Activated CD4-positive, alpha-beta T cell treated with anti-CD3 and anti-CD28 coated beads, Interleukin-2, amount 50 U/mL, for 16 hours (primary cell): ENCODE data around the gene UVSSA.
"Not testable (repeated sequence)": the region's sequence is repeated elsewhere in the genome, so short reads cannot be mapped to it uniquely, and the experiment has no call there.

Experiments
- DNase-seq: peaks from one replicate; pipeline ENCODE4 v3.0.0-alpha.2; 2020

The UVSSA gene

DNA sequence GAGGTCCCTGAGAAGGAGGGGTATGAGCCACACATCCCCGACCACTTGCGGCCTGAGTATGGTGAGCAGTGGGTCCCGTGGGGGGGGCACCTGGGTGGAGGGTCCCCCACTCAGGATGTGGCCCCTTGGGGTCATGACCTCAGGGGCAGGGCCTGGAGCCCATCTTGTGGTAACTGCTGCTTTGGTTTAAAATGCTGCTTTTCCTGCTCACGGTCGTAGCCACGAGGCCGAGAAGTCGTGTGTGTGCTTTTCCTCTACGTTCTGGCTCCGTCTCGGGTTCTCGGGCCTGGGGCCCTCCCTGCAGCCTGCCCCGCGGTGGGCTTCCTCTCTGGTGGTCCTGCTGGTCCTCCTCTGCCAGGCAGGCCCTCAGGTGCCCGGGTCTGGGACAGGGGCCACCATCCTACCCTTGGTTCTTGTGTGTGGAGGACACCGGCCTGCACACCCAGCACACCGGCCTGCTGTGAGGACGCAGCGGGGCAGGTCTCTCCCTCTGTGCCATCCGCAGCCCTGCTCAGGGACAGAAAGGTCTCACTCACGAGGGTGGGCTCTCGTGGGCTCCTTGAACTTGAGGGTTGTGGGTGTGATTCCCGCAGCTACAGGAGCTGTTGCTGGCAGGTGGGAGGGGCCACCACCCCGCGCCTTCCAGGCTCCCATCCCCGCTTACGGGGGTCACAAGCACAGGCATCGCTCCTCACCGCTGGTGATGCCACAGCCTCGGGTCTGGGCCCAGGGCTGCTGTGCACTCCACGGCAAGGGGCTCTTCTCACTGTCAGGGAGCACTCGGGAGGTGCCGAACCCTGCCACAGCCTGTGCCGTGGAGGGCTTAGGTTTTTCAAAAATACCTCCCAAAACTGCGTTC lies 19.6 kb downstream of the UVSSA start:
- DNase-seq, result no peak

DNA sequence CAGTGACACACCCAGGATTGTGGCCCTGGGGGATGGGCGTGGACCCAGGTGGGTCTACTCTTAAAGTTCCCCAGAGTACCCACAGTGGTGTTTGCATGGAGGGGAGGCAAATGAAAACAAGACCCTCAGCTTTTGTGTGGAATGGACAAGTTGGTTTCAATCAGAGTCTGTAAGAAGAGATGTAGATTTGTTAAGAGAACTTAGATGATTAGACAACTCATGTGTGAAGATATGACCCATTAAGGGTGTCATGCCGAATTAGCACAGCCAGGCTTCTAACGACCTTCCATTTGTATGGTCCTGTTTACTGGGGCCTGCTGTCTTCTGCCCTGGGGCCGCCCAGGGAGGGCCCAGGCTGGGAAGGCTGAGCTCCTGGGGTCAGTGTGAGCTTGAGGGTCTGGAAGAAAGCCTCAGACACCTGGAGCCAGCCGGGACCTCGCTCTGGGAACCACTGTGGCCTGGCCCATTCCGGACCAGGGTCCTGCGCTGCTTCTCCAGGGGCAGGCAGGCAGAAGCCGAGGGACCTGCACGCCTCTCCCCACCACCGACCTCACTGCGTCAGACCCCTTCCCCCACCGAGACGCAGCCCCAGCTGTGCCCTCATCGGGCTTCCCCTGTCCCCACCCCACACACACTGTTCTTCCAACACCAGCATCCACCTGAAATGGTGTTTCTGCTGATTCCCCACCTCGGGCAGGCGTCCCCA lies 20.4 kb downstream of the UVSSA start:
- DNase-seq, result no peak

DNA sequence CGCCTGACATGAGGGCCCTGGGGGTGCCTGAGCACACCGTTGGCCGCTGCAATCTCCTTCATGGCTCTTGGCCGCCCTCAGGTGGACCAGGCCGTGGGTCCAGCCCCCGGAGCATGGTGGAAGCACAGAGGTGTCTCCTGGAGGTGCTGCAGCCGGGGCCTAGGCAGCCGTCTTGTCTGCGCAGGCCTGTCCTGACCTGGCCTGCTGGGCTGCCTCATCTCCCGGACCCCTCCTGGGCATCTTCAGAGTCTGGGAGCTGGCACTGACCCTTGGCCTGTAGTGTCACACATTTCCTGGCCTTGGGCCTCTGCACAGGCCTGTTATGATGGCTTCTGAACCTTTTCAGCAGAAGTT lies 20.9 kb downstream of the UVSSA start:
- no peak for DNase-seq

DNA sequence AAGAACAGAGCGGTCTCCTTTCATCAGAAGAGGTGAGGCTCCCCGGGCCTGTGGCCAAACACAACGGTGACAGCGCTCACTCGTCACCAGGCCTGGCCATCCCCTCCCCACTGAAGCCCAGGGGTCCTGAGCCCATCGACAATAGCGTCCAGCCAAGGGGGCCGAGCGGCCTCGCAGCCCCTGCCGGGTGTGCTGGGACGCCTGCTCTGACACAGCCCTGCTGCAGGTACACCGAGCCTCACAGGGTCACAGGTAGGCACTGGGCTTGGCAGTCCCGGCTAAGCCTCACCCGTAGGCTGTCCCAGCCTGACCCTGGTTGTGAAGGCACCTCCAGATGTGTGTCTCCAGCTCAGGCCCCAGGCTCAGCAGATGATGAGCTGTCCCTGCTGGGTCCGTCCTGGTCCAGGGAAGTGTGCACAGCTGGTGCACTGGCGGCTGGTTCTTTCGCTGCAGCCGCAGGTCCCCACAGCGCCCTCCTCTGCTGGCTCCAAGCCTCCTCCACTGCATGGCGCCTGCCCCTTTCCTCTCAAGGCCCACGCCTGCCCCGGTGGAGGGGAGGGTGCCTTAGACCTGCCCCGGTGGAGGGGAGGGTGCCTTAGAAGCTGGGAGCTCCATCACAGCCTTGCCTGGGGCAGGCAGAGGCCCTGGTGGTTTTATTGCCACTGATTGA lies 21.5 kb downstream of the UVSSA start:
- DNase-seq, result no peak

DNA sequence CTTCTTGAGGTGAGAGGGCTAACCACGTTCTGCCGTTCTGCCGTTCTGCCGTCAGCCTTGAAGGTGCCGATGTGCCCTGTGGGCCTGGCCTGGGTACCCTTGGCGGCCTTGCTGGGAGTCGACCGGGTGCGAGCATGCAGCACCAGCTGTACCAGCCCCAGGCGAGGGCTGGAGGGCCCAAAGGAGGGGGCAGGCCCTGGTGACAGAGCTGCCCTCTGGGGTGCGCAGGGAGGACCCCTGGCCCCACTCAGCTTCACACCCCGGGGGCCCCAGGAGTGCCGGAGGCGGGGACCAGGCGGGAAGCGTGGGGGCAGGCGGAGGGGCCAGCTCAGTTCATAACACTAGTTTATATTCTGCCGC lies 22.1 kb downstream of the UVSSA start:
- no peak for DNase-seq

DNA sequence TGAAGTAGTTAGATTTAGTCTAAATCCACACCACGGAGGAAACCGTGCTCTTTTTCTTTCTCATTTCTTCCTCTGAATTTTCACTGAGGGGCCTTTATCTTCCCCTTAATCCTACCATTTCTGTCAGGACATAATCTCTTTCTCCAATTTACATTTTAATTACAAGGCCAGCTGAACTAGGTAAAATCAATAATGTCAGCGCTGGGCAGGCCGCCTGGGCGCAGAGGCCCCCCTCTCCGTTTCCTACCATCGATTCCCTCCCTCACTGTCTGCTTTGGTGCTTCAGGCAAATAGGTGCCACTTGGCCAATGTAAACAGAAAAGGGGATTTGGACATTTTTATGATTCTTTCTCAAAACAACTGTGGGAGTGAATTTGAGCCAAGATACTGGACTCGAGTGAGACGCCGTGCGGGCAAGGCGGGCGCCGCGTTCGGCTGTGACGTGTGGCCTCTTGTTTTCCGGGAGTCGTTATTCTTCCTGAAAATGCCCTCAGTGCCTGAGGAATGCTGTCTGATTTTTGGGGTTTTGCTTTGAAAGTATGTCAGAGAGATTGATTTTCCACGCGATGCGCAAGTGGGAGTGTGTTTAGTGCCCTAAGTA lies 22.6 kb downstream of the UVSSA start:
- DNase-seq, result no peak

DNA sequence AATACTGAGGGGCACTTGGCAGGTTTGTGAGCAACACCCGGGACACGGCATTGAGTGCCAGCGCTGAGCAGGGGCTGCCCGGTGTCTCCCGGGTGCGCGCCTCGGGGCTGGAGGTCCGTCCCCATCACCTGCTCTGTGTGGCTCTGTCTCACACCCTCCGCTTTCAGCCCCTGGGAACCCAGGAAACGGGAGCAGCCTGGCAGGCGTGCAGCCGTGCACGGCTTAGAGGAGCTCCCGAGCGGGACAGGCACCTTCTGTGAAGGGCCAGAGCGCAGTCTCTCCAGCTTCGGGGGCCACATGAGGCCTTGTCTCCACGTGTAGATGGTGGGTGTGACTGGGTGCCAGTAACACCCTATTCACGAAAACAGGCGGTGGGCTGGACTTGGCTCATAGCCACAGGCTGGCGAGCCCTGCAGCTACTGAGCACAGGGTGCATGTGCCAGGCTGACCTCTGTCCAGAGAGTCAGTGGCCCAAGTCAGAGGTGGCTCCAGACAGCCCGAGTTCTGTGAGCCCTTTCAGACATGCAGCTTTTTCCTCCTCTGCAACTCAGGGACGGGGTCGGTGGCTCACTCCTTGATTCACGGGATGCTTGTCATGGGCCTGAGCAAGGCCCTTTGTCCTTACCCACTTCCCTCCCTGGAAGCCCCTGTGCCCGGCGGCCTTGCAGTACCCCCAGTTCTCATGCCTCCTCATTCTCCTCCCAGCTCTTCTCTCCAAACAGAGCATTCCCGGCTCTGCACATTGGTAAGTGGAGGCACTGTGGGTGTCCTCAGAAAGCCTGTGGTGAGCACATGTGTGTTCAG lies 23.5 kb downstream of the UVSSA start:
- DNase-seq, result no peak

DNA sequence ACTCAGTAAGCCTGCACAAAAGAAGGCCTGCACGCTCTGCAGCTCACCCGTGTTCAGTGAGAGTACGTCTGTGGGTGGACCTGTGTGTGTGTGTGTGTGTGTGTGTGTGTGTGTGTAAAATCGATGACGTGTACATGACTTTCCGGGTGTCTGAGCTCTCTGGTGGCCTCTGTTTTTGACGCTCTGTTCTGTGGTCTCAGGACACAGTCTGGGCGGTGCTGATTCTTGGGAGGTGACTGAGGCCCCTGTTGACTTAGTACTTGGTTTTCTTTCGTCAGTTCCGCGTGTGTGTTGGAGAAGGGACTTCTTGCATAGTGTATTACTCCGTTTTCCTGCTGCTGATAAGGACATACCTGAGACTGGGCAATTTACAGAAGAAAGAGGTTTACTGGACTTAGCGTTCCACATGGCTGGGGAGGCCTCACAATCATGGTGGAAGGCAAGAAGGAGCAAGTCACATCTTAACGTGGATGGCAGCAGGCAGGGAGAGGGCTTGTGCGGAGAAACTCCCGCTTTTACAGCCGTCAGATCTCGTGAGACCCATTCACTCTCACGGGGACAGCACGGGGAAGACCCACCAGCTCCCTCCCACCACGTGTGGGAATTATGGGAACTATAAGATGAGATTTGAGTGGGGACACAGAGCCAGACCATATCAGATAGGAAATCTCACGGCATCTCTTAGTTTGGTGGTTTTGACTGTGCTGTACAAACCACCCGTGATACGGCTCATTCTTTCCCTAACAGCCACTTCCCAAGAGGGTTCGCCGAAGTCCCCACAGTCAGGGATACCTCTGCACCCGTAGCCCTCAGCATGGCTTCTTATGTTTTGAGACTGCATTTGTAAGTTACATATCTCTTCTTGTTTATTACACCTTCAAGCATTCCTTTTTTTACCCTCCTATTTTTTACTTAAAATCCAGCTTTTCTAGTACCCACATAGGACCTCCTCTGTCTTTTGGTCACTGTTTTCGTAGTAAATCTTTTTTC lies 24.5 kb downstream of the UVSSA start:
- DNase-seq, result no peak

DNA sequence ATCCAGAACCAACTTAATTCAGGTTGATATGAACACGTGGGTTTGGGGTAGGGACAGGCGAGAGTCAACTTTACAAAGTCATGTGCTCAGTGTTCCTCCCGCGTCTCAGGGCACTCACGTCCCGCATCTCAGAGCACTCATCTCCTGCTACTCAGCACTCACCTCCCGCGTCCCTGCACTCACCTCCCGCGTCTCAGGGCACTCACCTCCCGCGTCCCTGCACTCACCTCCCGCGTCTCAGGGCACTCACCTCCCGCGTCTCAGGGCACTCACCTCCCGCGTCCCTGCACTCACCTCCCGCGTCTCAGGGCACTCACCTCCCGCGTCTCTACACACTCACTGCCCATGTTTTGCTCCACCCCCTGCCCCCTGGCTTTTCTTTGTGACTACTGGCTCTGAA lies 25.6 kb downstream of the UVSSA start:
- not testable (repeated sequence) for DNase-seq

DNA sequence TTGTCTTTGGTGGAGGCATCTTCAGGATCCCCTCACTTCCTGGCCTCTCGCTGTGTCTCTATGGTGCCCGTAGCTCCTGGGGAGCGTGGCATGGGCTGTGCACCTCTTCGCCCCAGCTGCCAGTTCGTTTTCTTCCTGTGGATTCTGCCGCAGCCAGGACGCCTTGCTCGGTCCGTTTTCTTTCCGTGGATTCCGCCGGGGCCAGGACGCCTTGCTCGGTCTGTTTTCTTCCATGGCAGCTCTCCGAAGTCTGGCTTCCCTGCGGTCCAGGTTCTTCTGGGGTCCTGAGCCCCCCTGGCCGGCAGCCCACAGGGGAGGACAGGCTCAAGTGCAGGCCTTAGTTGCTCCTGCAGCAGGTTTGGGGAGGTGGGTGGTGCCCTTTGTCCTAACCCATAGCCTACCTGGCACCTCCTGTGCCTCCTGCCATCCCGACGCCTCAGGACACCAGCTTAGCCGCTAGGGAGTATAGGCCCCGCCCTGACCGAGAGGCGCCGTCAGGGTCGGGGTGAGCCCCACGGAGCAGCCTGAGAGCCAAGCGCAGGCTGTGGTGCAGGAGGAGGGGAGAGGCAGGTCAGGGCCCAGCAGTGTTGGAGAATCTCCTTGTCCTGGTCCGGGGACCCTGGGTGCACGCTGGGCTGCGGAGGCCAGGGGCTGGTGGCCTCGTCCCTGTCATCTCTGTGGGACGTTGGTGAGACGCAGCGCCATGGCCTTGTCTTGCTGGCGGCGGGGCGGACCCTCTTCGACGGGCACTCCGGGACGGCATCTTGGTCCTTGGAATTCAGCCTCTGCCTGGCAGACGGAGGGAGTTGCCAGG lies 27.1 kb downstream of the UVSSA start:
- no peak for DNase-seq

DNA sequence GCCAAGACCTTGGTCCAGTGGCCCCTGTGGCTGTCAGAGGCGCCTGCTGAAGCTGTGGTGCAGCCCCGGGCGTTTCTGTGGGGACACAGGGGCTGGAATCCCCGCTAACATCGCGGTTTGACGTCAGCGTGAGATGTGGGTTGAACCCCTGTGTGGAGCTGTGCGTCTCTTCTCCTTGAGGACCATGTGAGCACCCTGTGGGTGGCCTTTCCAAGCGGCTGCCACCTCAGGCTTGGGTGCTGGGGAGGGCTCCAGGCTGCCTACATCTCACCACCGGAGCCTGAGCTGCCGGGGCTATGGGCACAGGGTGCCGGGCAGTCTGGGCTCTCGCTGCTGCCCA lies 27.7 kb downstream of the UVSSA start:
- DNase-seq, result no peak

DNA sequence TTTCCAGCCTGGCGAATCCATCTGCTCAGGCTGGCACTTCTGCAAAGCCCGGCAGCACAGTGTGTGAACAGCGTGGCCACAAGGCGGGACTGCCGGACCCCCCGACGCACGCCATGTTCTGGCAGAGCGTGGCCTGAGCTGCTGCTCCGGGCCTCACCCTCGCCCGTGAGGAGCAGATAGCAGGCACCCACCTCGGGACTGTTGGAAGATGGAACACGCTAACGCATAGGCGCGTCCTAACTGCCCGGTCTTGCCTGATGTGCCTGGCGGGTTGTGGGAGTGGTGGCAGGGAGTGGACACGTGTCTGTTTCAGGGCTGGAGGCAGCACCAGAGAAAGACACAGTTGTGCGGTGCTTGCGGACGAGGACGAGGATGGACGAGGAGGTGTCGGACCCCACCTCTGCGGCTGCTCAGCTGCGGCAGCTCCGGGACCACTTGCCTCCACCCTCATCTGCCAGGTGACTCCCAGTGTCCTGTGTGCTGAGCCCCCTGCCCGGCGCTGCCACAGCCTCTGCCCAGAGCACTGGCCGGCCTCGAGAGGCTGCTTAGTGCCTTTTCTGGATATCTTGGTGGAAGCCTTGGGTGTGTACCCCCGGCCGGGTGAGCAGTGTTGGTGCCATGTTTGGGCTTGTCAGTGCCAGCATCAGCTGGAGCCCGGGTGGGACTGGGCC lies 28.2 kb downstream of the UVSSA start:
- DNase-seq, result no peak

DNA sequence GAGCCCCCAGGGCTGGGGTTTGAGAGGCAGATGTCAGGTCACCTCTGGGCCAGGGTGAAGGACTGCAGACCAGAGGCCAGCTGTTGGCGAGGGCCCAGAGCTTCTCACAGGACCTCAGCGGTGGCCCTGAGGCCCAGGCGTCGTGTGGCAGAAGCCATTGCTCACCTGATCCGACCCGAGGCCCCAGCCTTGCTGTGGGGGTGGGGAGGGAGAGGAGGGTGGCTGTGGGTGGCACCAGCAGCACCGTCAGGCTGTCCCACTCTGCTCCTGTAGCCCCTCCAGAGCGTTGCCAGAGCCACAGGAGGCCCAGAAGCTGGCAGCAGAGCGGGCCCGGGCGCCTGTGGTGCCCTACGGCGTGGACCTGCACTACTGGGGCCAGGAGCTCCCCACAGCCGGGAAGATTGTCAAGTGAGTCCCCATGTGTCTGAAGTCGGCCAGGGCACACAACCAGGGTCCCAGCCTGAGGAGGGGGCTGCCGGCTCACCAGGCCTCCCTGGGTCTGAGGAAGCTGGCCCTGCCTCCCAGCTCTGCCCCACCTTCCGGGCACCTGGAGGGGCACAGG lies 28.8 kb downstream of the UVSSA start:
- DNase-seq, result no peak

DNA sequence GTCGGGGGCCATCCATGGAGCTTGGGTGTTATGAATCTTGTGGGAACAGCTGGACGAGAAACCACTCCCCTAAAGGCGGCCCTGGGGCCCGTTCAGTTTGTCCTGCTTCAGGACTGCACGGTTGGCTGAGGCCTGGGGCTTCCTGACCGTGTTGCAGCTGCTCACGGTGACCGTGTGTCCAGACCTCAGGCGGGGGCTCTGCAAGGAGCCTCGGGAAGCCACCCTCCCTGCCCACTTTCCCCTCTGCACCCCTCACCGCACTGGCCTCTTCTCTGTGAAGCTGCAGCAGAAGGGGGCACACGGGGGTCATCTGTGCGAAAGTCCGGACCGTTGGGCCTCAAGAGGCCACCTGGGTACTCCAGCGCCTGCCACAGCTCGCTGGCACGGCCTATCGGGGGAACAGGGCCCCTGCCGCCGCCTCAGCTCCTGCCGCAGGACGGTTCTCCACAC lies 29.4 kb downstream of the UVSSA start:
- DNase-seq, result no peak

DNA sequence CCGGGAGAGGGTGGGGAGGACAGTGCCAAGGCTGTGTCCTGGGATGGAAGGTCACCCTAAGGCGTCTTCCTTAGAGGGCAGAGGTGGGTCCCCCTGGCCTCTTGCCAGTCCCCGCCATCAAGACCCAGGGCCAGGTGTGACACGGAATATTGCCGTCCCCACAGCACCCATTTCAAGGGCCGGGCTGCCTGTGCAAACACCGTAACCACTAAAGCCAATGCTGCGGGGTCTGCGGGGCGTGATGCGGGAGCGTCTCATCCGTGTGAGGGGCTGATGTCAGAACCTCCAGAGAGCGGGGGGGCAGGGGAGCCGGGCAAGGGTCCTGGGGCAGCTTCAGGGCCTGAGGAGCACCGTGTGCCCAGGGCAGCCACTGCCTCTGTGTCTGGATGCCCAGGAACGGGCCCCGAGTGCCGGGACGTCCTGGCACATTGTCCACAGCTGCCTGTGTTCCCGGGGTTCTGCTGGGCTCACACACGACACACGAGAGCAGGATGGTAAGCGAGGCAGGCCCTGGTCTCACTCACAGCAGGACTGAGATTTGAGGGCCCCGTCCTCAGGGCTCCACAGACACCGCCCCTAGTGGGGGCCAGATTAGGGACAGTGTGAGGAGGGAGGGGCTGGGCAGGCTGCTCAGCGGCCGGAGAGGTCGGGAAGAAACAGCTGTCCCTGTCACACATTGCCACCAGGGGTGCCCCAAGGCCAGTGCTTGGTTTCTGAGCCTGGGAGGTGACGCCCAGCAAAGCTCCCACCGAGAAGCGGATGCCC lies 30.0 kb downstream of the UVSSA start:
- no peak for DNase-seq

DNA sequence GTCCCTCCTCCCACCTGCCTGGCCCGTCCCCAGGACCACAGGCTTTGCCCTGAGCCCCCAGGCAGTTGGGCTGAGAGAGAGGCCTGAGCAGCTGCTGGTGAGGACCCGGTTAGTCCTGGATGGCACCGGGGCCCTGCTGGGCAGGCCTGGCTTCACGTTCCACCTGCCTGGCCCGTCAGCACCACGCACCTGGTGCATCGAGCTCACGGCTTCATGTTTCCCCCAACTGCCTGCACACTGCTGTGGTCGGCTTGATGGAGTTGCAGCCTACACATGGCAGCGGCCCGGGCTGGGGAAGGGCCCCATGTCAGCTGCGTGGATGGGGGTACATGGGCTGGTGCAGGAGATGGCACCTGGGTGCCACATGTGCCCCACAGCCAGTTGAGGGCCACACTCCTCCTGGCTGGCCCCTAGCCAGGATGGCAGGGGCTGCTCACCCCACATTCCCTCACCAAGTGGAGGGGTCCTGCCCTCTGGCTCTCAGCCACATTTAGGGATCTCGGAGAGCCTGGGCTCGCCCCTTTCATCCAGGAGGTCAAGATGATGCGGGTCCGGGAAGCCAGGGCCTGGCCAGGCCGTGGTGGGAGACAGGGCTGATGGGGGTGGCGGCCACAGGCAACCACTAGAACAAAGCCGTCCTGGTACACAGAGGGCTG lies 30.7 kb downstream of the UVSSA start:
- DNase-seq, result no peak

DNA sequence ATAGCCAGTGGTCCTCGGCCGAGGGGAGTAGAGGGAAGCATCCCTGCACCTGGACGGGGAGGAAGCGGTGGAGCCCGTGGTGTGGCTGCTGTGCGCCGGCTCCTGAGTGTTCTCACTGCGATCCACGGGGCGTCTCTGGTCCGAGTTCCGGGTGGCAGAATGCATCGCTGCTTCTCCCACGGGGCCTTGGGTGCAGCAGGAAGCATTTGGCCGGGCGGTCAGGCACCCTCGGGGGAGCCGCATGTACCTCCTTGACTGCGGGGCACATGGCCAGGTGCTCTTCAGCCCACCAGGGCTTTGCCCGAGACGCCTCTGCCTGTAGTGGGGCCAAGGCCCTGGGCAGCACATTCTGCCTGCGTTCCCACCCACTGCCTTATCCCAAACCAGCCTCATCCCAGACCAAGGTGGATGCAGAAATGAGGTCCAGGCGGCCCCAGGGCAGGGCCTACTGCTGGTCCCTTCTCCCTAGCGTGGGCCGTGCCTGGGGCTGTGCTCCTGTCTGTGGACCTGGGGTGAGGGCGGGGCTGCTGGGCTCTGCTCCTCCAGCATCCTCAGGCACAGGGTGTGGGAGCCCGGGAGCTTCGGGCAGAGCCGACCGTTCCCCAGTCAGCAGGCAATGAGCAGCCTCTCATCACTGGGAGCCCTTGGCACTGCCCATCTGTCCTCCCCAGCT lies 31.7 kb downstream of the UVSSA start:
- no peak for DNase-seq

DNA sequence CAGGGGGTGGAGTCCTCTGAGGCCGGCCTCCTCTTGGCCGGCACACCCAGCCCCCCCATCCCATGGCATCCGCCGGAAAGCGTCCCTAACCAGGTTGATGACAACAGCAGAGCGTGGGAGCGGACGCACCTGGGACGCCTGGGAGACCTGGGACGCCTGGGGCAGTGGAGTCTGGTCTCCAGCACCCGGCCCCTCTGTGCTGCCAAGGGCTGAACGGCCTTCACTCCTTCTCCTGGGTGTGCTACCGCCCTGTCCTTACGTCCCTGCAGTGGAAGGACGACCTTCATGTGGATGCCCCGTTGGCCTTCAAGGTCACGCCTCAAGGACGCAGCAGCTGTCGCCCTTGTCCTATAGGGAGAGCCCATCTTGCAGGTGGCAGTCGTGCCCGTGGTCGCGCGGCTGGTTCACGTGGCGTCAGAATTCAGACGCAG lies 32.4 kb downstream of the UVSSA start:
- no peak for DNase-seq
